ENCODE measurements around the gene TMEM260. TPM values are rescaled to one million over a fixed set of nuclear protein-coding genes. Genes with fewer than 3 reads are reported as not detected.

The TMEM260 gene
- total and polyA plus RNA-seq, 10 of the 15 experiments (the other 5 are each of a cell fraction or from before 2014, with no cell fraction given) = 3.2 to 13.6 (median 11.0) TPM

DNA sequence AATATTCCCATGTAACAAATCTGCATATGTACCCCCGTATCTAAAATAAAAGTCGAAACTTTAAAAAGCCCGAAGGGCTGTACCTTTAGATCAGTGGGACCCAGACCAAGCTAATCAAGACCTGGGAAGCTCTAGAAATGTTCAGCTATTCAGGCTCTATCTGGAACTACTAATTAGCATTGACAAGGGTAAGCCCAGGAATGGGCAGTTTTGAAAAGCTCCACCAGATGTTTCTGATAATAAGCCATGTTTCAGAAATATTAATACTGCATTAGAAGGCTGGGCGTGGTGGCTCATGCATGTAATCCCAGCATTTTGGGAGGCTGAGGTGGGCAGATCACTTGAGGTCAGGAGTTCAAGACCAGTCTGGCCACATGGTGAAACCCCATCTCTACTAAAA lies 20.4 kb upstream of the TMEM260 start:
- Histone ChIP-seq H3K9me3 (replicated peaks; ENCODE audit: control insufficient read depth, insufficient read depth, low read length) (no peaks in the 10 kb centered on the region), H3K4me1 (ENCODE audit: control insufficient read depth, insufficient read depth, low read length) (no peaks in the 10 kb centered on the region), H3K27me3 (replicated peaks in 1 of 2; ENCODE audit: control insufficient read depth in 2 of 2, insufficient read depth in 2 of 2, low read length in 1 of 2) (no peaks in the 10 kb centered on the region), H3K36me3 (ENCODE audit: control insufficient read depth in 2 of 2, insufficient read depth in 2 of 2, low read length in 1 of 2) (no peaks in the 10 kb centered on the region), H4K20me1 (ENCODE audit: control insufficient read depth, insufficient read depth) (no peaks in the 10 kb centered on the region), H3K9ac (ENCODE audit: control insufficient read depth, insufficient read depth, low read length) (no peak overlapping the region), H2AFZ (ENCODE audit: control insufficient read depth, low read depth, low read length) (no peak overlapping the region), H3K27ac (ENCODE audit: control insufficient read depth, insufficient read depth) (no peak overlapping the region), H3K4me2 (ENCODE audit: control insufficient read depth, insufficient read depth) (no peak overlapping the region), H3K4me3 (no peak overlapping the region), H3K79me2 (ENCODE audit: control insufficient read depth, insufficient read depth, low read length) (no peaks in the 10 kb centered on the region)
- no peak for ATAC-seq
- FAIRE-seq = no peak
- POLR2A ChIA-PET = no interaction called here
- in situ Hi-C loops (cut with MboI) (loop anchor here (10.0 kb wide), 1 partner anchor 506 kb away; no protein-coding TSS in a partner anchor), intact Hi-C loops (cut with micrococcal nuclease; ENCODE audit: unreplicated experiment) (loop anchor here (10.0 kb wide), 3 partner anchors 306 to 626 kb away; no protein-coding TSS in a partner anchor)
- no TSS peak for BruUV-seq (replicated peaks)
- DNase-seq (ENCODE audit: low read depth, low spot score) = no peak
- WGBS (ENCODE audit: insufficient coverage, insufficient replicate concordance, low lambda C conversion rate, missing lambda C conversion rate) = 54% methylated on average over 4 of the region's 4 CpGs
- TF ChIP-seq POLR2AphosphoS2 (IDR thresholded peaks at IDR 0.05; ENCODE audit: low read depth, low read length) (no peak), SIX5 (IDR thresholded peaks at IDR 0.05; ENCODE audit: low read depth, low read length, severe bottlenecking) (no peak), ZBED1 (IDR thresholded peaks at IDR 0.05; ENCODE audit: borderline replicate concordance) (no peak), EGR1 (IDR thresholded peaks at IDR 0.05; ENCODE audit: borderline replicate concordance in 1 of 2, low read depth in 2 of 2, low read length in 2 of 2) (no peak), SMARCA5 (IDR thresholded peaks at IDR 0.05) (no peak), TCF7 (IDR thresholded peaks at IDR 0.05; ENCODE audit: borderline replicate concordance) (no peak), BMI1 (IDR thresholded peaks at IDR 0.05; ENCODE audit: borderline replicate concordance) (no peak), HSF1 (IDR thresholded peaks at IDR 0.05; ENCODE audit: low read depth, low read length) (no peak), TAF1 (IDR thresholded peaks at IDR 0.05; ENCODE audit: borderline replicate concordance, low read depth, low read length) (no peak), CREM (IDR thresholded peaks at IDR 0.05; ENCODE audit: low read depth) (no peak), POLR2A (IDR thresholded peaks at IDR 0.05; ENCODE audit: low read depth, low read length) (no peak), RBBP5 (conservative IDR thresholded peaks at IDR 0.05) (no peak), BCLAF1 (IDR thresholded peaks at IDR 0.05) (no peak)
- CTCF ChIA-PET = interaction anchor here (1.3 kb wide), 1 partner anchor 9 kb away, joined by 3 read pairs; no protein-coding TSS in a partner anchor
- RAD21 ChIA-PET (ENCODE audit: unreplicated experiment) = interaction anchor here (1.4 kb wide), 1 partner anchor 758 kb away, joined by 3 read pairs; no protein-coding TSS in a partner anchor
- SMC1A ChIA-PET (ENCODE audit: uncharacterized antibody, unreplicated experiment) = no interaction called here

All from GM12878 (cell line).